NCI-H2107 (cell line): ENCODE results near the gene FBH1.
"Not testable (repeated sequence)": the region's sequence is repeated elsewhere in the genome, so short reads cannot be mapped to it uniquely, and the experiment has no call there.

Experiments
- DNase-seq: peaks from one replicate; lab custom pipeline; 2025; lab: John Stamatoyannopoulos, UW

Gene FBH1

DNA sequence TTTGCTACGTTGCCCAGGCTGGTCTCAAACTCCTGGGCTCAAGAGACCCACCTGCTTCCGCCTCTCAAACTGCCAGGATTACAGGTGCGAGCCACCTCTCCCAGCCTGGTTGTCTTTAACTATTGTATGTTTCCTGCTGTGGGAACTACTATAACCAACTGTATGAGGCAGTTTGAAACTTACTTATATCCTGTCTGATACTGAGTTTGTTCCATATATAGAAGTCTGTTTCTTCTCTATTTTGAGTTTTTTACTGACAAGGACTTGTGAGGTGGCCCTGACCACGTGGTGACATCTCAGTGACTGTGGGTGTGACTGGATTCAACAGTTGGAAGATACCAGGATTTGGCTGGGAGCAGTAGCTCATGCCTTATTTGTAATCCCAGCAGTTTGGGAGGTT lies 14.2 kb downstream of the FBH1 start:
- no peak for DNase-seq

GRCh38 chr10:5905854-5906507 lies 15.9 kb downstream of the FBH1 start:
- no peak for DNase-seq

- DNase-seq, result no peak
Observed at GRCh38 chr10:5906651-5907050, 16.6 kb downstream of the FBH1 start.

DNA sequence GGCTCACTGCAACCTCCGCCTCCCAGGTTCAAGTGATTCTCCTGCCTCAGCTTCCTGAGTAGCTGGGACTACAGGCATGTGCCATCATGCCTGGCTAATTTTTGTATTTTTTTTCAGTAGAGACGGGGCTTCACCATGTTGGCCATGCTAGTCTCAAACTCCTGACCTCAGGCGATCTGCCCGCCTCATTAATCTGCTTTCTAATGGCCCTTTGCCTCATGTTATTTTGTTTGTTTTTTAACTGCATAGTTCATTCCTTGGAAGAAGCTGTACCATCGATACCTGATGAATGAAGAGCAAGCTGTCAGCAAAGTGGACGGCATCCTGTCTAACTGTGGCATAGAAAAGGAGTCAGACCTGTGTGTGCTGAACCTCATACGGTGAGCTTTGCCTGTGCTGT lies 18.6 kb downstream of the FBH1 start:
- not testable (repeated sequence) for DNase-seq

GRCh38 chr10:5910323-5911100 lies 20.5 kb downstream of the FBH1 start:
- no peak for DNase-seq

DNA sequence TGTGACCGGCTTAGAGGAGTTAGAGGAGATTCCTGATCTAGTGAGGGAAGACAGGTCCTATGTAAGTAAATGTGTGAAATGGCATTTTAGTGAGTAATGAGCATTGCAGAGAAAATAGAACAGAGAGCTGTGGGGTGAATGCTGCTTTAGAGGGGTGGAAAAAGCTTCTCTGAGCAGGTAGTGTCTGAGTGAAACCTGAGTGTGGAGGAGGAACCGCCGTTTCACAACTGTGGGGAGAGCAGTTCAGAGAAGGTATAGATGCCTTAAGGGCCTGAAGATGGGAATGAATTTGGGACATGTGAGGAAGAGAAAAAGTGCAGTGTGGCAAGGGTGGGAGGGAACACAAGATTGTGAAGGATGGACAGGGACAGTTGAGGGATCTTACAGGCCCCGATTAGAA lies 21.6 kb downstream of the FBH1 start:
- no peak for DNase-seq

DNA sequence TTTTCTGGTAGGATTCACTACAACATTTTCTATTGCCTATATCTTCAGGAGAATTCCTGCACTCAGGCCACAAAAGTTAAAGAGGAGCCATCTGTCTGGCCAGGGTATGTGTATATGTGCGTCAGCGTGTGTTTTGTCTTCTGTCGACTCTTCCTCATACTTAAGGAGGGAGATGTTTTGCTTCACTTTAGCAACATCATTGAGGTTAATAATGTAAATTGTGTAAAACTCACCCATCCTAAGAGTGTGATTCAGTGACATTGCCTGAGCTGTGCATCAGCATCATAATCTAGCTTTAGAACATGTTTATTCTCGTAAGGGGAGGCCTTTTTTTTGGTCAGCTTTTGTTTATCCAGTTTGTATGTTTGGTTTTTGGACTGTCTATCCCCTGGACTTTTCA lies 23.7 kb downstream of the FBH1 start:
- no peak for DNase-seq

DNA sequence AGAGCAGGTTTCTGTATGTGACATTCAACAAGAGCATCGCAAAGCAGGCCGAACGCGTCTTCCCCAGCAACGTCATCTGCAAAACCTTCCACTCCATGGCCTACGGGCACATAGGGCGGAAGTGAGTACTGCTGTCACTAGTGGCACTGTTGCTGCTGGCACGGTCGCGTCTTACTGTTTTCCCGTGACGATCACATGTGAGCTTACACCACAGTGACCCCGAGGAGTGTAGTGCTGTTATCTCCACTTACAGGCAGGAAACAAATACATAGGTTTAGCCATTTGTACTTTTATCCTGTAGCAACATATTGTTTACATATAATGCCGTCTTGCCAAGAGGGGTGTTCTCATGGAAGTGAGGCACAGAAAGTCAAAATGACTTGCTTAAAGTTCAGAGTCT lies 25.4 kb downstream of the FBH1 start:
- no peak for DNase-seq

DNA sequence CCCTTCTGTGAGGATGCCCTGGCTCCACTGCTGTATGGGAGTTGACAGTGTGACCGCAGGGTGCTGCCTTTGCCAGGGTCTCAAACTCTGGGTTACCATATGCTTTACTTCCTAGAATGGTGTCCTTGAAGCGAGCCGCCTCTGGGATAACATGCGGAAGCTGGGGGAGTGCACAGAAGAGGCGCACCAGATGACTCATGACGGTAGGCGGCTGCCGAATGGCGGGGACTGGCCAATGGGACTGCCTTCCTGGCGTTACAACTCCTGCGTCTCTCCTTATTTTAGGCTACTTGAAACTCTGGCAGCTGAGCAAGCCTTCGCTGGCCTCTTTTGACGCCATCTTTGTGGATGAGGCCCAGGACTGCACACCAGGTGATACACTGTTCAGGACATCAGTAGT lies 27.3 kb downstream of the FBH1 start:
- no peak for DNase-seq

DNA sequence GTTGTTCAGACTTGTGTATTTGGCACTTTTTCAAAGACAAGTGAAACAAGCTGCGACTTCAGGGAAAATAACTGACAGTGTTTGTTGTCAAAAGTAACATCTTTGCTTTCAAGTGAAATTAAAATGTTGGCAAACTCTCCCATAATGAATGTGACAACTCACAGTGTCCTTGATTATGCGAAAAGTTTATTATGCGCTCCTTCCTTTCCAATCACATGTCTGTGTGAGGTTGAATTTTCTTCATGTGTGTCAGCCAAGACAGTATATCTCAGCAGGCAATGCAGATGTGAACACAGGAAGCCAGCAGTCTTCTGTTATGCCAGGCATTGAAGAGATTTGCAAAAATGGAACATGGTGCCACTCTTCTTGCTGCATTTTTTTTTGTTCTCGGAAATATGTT lies 28.7 kb downstream of the FBH1 start:
- DNase-seq, result no peak

DNA sequence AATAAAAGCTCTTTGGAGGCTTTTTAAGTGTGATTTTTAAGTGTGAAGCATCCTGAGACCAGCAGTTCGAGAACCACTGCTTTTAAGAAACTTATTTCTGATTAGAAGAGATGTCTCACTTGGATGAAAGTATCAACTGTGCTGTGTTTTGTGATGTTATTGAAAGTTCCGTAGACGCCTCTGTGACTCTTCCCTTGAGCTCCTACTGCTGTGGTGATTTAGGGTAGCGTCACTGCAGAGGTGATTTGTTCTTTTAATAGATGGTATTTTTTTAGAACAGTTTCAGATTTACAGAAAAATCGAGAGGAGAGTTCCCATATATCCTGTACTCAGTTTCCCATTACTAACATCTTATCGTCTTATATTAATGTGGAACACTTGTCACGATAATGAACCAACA lies 29.5 kb downstream of the FBH1 start:
- no peak for DNase-seq

- DNase-seq, result no peak
Observed at GRCh38 chr10:5921746-5922145, 31.7 kb downstream of the FBH1 start.

DNA sequence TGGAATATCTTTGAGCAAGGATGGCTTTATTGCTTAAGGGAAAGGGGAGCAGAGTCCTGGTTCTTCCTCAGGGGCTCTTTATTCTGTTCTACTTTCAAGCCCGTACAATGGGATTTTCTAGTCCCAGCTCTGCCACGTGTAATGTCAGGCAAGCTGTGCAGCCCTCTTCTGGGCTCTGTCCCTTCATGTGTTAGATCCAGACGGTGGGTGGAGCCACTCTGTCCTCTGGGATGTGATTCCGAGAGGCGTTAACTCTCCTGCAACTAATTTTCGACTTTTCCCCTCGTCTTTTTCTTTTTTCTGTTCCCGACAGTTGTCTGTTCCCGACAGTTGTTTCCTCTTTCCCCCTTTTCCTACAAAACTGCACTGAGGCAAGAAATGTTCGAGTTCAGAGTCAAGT lies 34.8 kb downstream of the FBH1 start:
- DNase-seq, result no peak

DNA sequence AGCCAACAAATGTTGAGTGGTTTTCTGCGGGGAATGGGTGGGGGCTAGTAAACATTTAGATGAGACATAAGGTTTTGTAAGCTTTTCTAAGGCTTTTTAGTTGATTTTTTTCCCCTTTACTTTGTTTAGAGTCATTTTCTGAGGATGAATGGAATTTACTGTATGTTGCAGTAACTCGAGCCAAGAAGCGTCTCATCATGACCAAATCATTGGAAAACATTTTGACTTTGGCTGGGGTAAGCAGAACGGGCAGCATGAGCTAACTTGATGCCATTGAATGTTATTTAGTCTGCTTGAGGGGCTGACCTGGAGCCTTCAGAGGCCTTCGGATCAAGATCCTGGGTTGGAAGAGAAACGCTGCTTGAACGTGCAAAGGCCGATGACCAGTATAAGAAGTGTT lies 37.3 kb downstream of the FBH1 start:
- DNase-seq, result no peak

DNA sequence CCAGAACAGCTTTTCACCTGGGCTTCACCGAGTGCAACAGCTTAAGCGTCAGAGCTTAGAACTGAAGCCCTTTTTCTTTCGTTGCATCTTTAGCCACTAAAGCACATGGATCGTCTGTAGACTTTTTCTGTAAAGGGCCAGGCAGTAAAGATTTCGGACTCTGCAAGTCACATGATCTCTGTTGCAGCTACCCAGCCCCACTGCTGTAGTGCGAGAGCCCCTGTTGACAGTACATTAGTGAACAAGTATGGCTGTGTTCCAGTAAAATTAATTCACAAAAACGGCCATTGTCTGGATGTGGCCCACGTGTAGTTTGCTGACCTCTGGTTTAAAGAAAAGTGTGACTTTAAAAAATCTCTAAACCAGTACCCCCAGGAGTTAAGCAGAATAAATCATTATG lies 39.4 kb downstream of the FBH1 start:
- no peak for DNase-seq

DNA sequence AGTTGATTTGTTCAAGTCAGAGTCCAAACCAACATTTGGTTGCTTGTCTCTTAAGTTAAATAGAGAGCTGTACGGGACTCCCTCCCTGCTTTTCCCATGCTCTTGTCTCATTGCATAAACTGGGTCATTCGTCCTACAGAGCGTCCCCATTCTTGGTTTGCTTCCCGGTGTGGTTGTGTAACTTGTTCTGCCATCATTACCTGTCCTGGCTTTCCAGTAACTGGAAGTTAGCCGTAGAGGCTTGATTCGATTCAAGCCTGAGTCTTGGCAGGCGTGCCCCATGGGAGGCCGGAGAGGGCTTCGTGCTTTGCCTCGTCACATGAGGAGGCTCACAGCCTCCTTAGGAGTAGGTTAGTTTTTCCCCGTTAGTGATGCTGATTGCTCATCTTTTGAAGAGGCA lies 40.2 kb downstream of the FBH1 start:
- no peak for DNase-seq

DNA sequence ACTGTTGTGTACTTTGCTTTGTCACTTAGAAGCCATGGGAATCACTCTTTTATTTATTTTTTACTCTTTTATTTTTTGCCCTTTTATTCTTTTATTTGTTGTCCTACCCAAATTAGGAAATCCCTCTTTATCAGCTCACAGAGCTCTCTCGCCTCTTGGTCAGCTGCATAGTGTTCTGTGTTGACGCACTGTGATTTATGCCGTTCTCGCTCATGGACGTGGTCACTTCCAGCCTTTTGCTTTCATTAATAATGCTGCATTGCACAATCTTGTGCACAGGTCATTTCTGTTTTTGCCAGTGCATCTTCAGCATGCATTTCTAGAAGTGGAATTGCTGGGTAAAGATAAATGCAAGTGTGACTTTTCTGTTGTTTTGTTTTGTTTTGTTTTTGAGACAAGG lies 42.3 kb downstream of the FBH1 start:
- no peak for DNase-seq

DNA sequence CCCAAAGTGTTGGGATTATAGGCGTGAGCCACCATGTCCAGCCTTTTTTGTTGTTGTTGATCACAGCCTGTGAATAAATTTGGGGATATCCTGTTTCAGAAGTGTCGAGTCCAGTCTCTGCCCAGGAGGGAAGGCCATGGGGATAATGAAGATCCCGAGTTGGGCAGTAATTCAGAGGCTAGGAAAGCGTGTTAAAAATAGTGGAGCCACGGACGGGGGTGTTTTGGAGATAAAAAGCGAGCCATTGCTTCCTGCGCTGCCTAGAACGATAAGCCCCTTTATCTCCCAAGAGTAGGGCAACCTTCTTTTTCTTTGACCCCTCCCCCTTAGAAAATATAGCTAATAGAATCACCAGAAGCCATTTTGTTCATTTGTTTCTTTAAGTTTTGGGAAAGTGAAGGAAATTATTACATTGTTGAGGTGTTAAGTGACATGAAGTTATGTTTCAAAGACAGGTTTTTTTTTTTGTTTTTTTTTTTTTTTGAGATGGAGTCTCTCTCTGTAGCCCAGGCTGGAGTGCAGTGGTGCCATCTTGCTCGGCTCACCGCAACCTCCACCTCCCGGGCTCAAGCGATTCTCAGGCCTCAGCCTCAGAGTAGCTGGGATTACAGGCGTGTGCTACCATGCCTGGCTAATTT lies 44.0 kb downstream of the FBH1 start:
- DNase-seq, result no peak

DNA sequence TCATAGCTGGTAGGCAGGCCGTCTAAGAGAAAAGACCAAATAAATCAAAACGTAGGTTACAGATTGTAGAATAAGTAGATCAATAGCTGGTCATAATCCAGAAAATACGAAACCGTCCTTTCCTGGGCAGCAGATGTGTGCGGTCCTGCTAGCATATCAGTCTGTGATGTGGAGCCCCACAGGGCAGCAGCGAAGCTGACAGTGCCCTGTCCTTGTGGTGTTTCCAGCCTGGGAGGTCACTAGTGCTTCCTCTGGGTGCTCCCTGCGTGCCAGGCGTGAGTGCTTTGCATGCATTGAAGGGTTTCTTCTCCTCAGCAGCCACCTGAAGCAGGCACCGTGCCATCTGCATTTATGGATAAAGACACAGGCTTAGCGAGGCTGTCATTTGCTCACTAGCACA lies 45.6 kb downstream of the FBH1 start:
- no peak for DNase-seq

- DNase-seq, result no peak
Observed at GRCh38 chr10:5937016-5937415, 47.0 kb downstream of the FBH1 start.

- no peak for DNase-seq
Observed at GRCh38 chr10:5938291-5938690, 48.2 kb downstream of the FBH1 start.

- no peak for DNase-seq
Observed at GRCh38 chr10:5940807-5941218, 50.8 kb downstream of the FBH1 start.

DNA sequence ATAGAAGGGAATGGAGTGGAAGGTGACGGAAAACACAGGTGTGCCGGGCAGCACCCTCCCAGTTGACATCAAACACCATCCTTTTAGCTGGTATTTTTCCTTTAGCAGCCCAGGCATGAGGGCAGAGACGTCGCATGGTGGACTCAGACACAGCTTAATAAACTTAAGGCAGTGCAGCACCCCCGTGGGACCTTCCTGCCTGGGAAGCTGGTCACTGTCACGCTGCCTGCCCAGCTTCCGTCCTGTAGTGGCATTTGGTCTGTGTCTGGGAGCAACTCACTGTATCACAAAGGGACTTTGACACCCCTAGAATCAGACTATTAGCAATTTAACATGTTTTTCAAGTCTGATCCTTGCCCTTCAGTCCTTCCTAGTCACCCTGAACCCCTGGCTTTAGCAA lies 51.5 kb downstream of the FBH1 start:
- DNase-seq, result no peak

- no peak for DNase-seq
Observed at GRCh38 chr10:5942001-5942400, 52.0 kb downstream of the FBH1 start.
